ENCODE results near the gene KLF6.

KLF6 gene

DNA sequence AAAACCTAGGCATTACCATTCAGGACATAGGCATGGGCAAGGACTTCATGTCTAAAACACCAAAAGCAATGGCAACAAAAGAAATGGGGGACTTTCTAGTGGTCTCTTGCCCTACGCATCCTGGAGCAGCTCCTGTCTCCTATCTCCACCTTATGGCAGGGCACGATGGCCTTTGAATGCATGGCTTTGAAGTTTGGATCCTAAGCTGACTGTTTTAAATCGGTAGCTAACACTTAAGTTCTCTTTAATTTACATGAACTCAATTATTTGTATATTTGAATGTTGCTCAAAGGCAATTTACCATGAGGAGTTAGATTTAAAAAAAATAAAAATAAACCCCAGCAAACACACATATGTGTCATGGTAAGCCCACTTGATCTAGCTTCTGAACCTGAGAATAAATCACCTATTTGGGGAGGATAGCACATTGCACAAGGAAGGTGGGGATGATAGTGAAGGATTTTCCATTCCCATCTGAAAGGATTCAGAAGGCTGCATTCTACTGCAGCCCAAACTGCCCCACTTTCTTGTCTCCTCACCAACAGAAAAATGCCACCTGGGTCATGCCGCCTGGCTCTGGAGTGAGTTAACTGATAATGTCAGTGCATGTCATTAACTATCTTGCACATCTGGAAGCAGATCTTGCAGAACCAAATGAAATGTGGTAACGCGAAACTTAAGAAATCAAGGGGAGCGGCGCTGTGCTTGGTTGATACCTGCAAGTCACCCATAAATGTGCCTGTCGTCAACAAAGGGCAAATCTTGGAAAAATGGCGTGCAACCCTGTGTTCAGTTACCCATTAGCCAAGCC is 12.4 kb downstream of the KLF6 start:
- no peaks in the 10 kb centered on the region for H3K4me1 ChIP-seq (ENCODE audit: low read length)

DNA sequence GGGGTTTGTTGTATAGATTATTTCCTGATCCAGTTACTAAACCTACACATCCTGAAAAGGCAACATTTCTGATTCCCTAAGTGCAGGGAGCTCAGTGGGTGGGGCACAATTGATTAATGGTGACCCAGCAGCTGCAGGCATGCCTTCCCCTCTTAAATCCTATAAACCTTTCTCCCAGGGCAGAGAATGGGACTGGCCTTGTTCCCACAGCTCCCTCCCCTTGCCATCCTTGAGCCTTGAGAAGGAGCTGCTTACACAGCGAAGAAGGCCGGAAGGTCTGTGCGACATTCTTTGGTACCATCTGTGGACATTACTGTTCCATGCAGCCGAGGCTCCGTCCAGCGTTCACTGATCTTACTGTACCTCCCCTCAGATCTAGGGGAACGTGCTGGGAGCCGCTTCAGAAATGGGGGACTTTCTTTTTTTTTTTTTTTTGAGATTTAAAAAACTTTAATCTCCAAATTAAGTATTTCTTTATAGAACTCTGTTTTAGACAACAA is 14.3 kb downstream of the KLF6 start:
- H2AFZ ChIP-seq (ENCODE audit: low read depth, low read length), result no peak overlapping the region
- H3K4me1 ChIP-seq (ENCODE audit: low read length), result peaks cover 12% of the 10 kb centered on the region
- H3K4me3 ChIP-seq (ENCODE audit: low read length), result no peak overlapping the region
- H3K27ac ChIP-seq (ENCODE audit: low read length), result no peak overlapping the region
- H3K27me3 ChIP-seq (ENCODE audit: low read depth, low read length), result no peaks in the 10 kb centered on the region
- peaks cover 2% of the 10 kb centered on the region; the same call in 1 of the 2 replicates for H4K20me1 ChIP-seq (ENCODE audit: insufficient read depth, low read length)
- TF ChIP-seq, protein P1, sequence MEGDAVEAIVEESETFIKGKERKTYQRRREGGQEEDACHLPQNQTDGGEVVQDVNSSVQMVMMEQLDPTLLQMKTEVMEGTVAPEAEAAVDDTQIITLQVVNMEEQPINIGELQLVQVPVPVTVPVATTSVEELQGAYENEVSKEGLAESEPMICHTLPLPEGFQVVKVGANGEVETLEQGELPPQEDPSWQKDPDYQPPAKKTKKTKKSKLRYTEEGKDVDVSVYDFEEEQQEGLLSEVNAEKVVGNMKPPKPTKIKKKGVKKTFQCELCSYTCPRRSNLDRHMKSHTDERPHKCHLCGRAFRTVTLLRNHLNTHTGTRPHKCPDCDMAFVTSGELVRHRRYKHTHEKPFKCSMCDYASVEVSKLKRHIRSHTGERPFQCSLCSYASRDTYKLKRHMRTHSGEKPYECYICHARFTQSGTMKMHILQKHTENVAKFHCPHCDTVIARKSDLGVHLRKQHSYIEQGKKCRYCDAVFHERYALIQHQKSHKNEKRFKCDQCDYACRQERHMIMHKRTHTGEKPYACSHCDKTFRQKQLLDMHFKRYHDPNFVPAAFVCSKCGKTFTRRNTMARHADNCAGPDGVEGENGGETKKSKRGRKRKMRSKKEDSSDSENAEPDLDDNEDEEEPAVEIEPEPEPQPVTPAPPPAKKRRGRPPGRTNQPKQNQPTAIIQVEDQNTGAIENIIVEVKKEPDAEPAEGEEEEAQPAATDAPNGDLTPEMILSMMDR (IDR thresholded peaks at IDR 0.05; ENCODE audit: low read depth, low read length), result no peak
- TF ChIP-seq EZH2phosphoT487 (IDR thresholded peaks at IDR 0.05; ENCODE audit: low read depth), result no peak
- no peaks in the 10 kb centered on the region for H3K79me2 ChIP-seq (ENCODE audit: low read length)
- no peak overlapping the region for H3K9ac ChIP-seq (ENCODE audit: low read length)
- H3K36me3 ChIP-seq (replicated peaks; ENCODE audit: low read depth, low read length), result peaks cover 8% of the 10 kb centered on the region
- no peak overlapping the region for H3K4me2 ChIP-seq (ENCODE audit: low read length)
- no peaks in the 10 kb centered on the region for H3K9me3 ChIP-seq (ENCODE audit: insufficient read depth, low read length)

More for the DNA sequence above, 12.4 kb downstream of the KLF6 start:
- Histone ChIP-seq H3K36me3 (replicated peaks; ENCODE audit: low read depth, low read length) (peaks cover 22% of the 10 kb centered on the region), H3K27me3 (ENCODE audit: low read depth, low read length) (no peaks in the 10 kb centered on the region), H2AFZ (ENCODE audit: low read depth, low read length) (no peak overlapping the region), H3K9me3 (ENCODE audit: insufficient read depth, low read length) (no peaks in the 10 kb centered on the region), H4K20me1 (ENCODE audit: insufficient read depth, low read length) (peaks cover 17% of the 10 kb centered on the region), H3K9ac (ENCODE audit: low read length) (no peak overlapping the region), H3K4me2 (ENCODE audit: low read length) (no peak overlapping the region), H3K79me2 (ENCODE audit: low read length) (peaks cover 5% of the 10 kb centered on the region; the same call in 1 of the 2 replicates), H3K27ac (ENCODE audit: low read length) (no peak overlapping the region), H3K4me3 (ENCODE audit: low read length) (no peak overlapping the region)
- TF ChIP-seq, protein P1 (IDR thresholded peaks at IDR 0.05; ENCODE audit: low read depth, low read length), result no peak
- TF ChIP-seq EZH2phosphoT487 (IDR thresholded peaks at IDR 0.05; ENCODE audit: low read depth), result no peak

DNA sequence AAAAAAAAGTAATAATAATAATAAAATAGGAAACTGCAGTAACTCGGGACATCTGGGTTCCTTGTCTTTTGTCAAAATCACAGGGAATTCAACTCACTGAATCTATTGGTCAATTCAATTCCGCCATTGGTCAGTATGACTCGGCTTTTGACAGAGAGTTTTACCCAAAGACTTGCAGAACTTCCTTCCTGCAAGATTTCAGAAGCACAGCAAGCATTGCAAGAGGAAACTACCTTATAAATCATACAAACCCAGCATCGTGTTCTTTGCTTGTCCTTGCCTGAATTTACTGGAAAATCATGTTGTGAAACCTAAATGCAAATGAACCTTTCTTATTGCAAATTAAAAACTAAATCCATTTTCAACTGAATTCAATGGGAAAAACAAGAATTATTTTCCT is 15.5 kb downstream of the KLF6 start:
- H4K20me1 ChIP-seq (ENCODE audit: insufficient read depth, low read length), result no peaks in the 10 kb centered on the region
- no peak overlapping the region for H3K4me2 ChIP-seq (ENCODE audit: low read length)

More for the DNA sequence above, 15.5 kb downstream of the KLF6 start:
- Histone ChIP-seq H3K9ac (ENCODE audit: low read length) (no peak overlapping the region), H3K36me3 (replicated peaks; ENCODE audit: low read depth, low read length) (peaks cover 4% of the 10 kb centered on the region), H3K4me1 (ENCODE audit: low read length) (peaks cover 23% of the 10 kb centered on the region), H3K79me2 (ENCODE audit: low read length) (no peaks in the 10 kb centered on the region), H3K9me3 (ENCODE audit: insufficient read depth, low read length) (no peaks in the 10 kb centered on the region), H3K4me3 (ENCODE audit: low read length) (no peak overlapping the region), H3K27me3 (ENCODE audit: low read depth, low read length) (no peaks in the 10 kb centered on the region), H3K27ac (ENCODE audit: low read length) (no peak overlapping the region), H2AFZ (ENCODE audit: low read depth, low read length) (no peak overlapping the region)
- TF ChIP-seq, protein P1 (IDR thresholded peaks at IDR 0.05; ENCODE audit: low read depth, low read length), result no peak
